ENCODE measurements around the gene MON1A.

Gene MON1A

DNA sequence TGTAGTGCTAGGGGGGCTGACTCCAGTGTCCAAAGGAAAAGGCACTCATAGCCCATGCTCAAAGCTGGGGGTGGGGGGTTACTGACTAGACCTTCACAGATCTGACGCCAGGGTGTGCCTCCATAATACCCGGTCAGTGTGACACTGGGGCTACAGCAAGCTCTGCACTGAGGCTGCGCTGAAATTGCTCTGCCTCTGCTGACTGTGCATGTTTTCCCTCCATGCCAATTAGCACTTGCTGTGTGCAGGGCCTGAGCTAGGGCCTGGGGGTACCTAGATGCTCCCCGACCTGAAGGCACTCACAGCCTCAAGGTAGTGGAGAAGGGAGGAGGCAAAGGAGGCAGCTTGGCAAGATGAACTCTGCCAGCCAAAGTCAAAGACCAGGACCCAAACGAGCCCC is 65.1 kb downstream of the MON1A start:
- no peak for DNase-seq (ENCODE audit: extremely low read depth, low read depth)
- TF ChIP-seq, protein P1, sequence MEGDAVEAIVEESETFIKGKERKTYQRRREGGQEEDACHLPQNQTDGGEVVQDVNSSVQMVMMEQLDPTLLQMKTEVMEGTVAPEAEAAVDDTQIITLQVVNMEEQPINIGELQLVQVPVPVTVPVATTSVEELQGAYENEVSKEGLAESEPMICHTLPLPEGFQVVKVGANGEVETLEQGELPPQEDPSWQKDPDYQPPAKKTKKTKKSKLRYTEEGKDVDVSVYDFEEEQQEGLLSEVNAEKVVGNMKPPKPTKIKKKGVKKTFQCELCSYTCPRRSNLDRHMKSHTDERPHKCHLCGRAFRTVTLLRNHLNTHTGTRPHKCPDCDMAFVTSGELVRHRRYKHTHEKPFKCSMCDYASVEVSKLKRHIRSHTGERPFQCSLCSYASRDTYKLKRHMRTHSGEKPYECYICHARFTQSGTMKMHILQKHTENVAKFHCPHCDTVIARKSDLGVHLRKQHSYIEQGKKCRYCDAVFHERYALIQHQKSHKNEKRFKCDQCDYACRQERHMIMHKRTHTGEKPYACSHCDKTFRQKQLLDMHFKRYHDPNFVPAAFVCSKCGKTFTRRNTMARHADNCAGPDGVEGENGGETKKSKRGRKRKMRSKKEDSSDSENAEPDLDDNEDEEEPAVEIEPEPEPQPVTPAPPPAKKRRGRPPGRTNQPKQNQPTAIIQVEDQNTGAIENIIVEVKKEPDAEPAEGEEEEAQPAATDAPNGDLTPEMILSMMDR (IDR thresholded peaks at IDR 0.05; ENCODE audit: low read depth, low read length): no peak

GRCh38 chr3:49859576-49860305 is 69.9 kb downstream of the MON1A start:
- no peak for DNase-seq (ENCODE audit: extremely low read depth, low read depth)
- TF ChIP-seq, protein P1 (IDR thresholded peaks at IDR 0.05; ENCODE audit: low read depth, low read length): no peak
